Osteocyte (in vitro differentiated cells): Measurements from ENCODE around the gene ANKRD34A. TPM values are rescaled to one million over a fixed set of nuclear protein-coding genes. Genes with fewer than 3 reads are reported as not detected.
"Not testable (repeated sequence)": the region's sequence is repeated elsewhere in the genome, so short reads cannot be mapped to it uniquely, and the experiment has no call there.

Source experiments
- DNase-seq: peaks from one replicate; pipeline ENCODE4 v3.0.0; 2021; ENCODE audit warnings: mixed read lengths; ENCODE audit not compliant: unreplicated experiment; ENCODE audit errors: extremely low spot score
- H3K27ac Mint-ChIP-seq: one replicate; pipeline ENCODE4 v1.8.0; 2021; ENCODE audit warnings: mild to moderate bottlenecking, mixed read lengths; ENCODE audit not compliant: unreplicated experiment
- H3K27me3 Mint-ChIP-seq: one replicate; pipeline ENCODE4 v1.8.0; 2021; ENCODE audit warnings: mixed read lengths; ENCODE audit not compliant: unreplicated experiment
- H3K36me3 Mint-ChIP-seq: one replicate; pipeline ENCODE4 v1.8.0; 2021; ENCODE audit warnings: mixed read lengths; ENCODE audit not compliant: unreplicated experiment
- H3K4me1 Mint-ChIP-seq: one replicate; pipeline ENCODE4 v1.8.0; 2021; ENCODE audit warnings: mixed read lengths; ENCODE audit not compliant: unreplicated experiment
- H3K4me3 Mint-ChIP-seq: one replicate; pipeline ENCODE4 v1.8.0; 2021; ENCODE audit warnings: mild to moderate bottlenecking, moderate library complexity, mixed read lengths; ENCODE audit not compliant: unreplicated experiment
- H3K9me3 Mint-ChIP-seq: one replicate; pipeline ENCODE4 v1.8.0; 2021; ENCODE audit warnings: mixed read lengths; ENCODE audit not compliant: unreplicated experiment
- CTCF ChIP-seq: fragments of 200-600 bp; sonication (generic); IDR thresholded peaks from 2 replicates; pipeline ENCODE4 v1.5.0; 2021; ENCODE audit warnings: antibody characterized with exemption, mild to moderate bottlenecking, moderate library complexity
- total RNA-seq: library from RNA; stranded (reverse); gene quantifications from 2 replicates; pipeline ENCODE4 v1.2.1, GENCODE V29; 2021

The ANKRD34A gene
- total RNA-seq, 1 donor from 2014 or later = 1.1 TPM

GRCh38 chr1:145922266-145922665 lies 42.1 kb downstream of the ANKRD34A start:
- no peaks in the 10 kb centered on the region for H3K9me3 Mint-ChIP-seq
- no peak overlapping the region for H3K27ac Mint-ChIP-seq
- peaks cover 9% of the 10 kb centered on the region for H3K36me3 Mint-ChIP-seq
- TF ChIP-seq CTCF = no peak
- H3K27me3 Mint-ChIP-seq = no peaks in the 10 kb centered on the region
- peaks cover 29% of the 10 kb centered on the region for H3K4me1 Mint-ChIP-seq
- DNase-seq = no peak
- no peak overlapping the region for H3K4me3 Mint-ChIP-seq

GRCh38 chr1:145920297-145920696 lies 44.1 kb downstream of the ANKRD34A start:
- DNase-seq, H3K9me3 Mint-ChIP-seq, H3K27me3 Mint-ChIP-seq: not testable (repeated sequence)
- Mint-ChIP-seq H3K36me3 (peaks cover 12% of the 10 kb centered on the region), H3K27ac (peak overlapping the region; percentile 50), H3K4me3 (peak overlapping the region; percentile 90), H3K4me1 (peaks cover 30% of the 10 kb centered on the region)

- DNase-seq = no peak
- H3K27ac Mint-ChIP-seq = peak overlapping the region; percentile 98
- no peaks in the 10 kb centered on the region for H3K9me3 Mint-ChIP-seq
- no peak for TF ChIP-seq CTCF
- peak overlapping the region; percentile 90 for H3K4me3 Mint-ChIP-seq
- H3K27me3 Mint-ChIP-seq = no peaks in the 10 kb centered on the region
- H3K4me1 Mint-ChIP-seq = peaks cover 30% of the 10 kb centered on the region
- peaks cover 17% of the 10 kb centered on the region for H3K36me3 Mint-ChIP-seq
These were observed 45.1 kb downstream of the ANKRD34A start for GRCh38 chr1:145918992-145919939.

GRCh38 chr1:145918144-145918991 lies 46.0 kb downstream of the ANKRD34A start, which contains the start of gene PEX11B:
TSS of gene PEX11B (minus strand) at chr1:145918717. CDS start at chr1:145918688, 29 bp downstream.
- TF ChIP-seq CTCF = no peak
- Mint-ChIP-seq H3K9me3 (no peaks in the 10 kb centered on the region), H3K4me3 (peak within 1 kb of the TSS; percentile 90), H3K27ac (peak within 1 kb of the TSS; percentile 98), H3K4me1 (peaks cover 30% of the 10 kb centered on the region), H3K27me3 (no peaks in the 10 kb centered on the region), H3K36me3 (peaks cover 23% of the 10 kb centered on the region)
- DNase-seq = peak; percentile 92

GRCh38 chr1:145917595-145917994 lies 46.8 kb downstream of the ANKRD34A start:
- peak overlapping the region; percentile 98 for H3K27ac Mint-ChIP-seq
- peaks cover 26% of the 10 kb centered on the region for H3K36me3 Mint-ChIP-seq

More at GRCh38 chr1:145917595-145917994, 46.8 kb downstream of the ANKRD34A start:
- Mint-ChIP-seq H3K4me1 (peaks cover 30% of the 10 kb centered on the region), H3K4me3 (peak overlapping the region; percentile 90), H3K27me3 (no peaks in the 10 kb centered on the region), H3K9me3 (no peaks in the 10 kb centered on the region)
- DNase-seq = no peak
- no peak for TF ChIP-seq CTCF
